ENCODE results near the gene ATRNL1.

ATRNL1 gene

GRCh38 chr10:115049318-115049717 is 43.8 kb upstream of the ATRNL1 start:
- DNase-seq (ENCODE audit: low spot score) = no peak
- ChIA-PET POLR2A (ENCODE audit: low non-redundant PET) (no interaction called here), CTCF (interaction anchor here (0.6 kb wide), 1 partner anchor 1922 kb away, joined by 6 read pairs; no protein-coding TSS in a partner anchor)
- TF ChIP-seq CTCF (conservative IDR thresholded peaks at IDR 0.05; ENCODE audit: low read depth) = no peak
- H3K27ac ChIP-seq = no peak overlapping the region

- ChIA-PET POLR2A (ENCODE audit: low non-redundant PET) (no interaction called here), CTCF (no interaction called here)
- TF ChIP-seq CTCF (conservative IDR thresholded peaks at IDR 0.05; ENCODE audit: low read depth) = no peak
- no peak for DNase-seq (ENCODE audit: low spot score)
- no peak overlapping the region for H3K27ac ChIP-seq
These were observed 43.2 kb upstream of the ATRNL1 start for GRCh38 chr10:115049960-115050359.

- no peak for DNase-seq (ENCODE audit: low spot score)
- H3K27ac ChIP-seq = no peak overlapping the region
- no peak for TF ChIP-seq CTCF (conservative IDR thresholded peaks at IDR 0.05; ENCODE audit: low read depth)
- CTCF ChIA-PET = interaction anchor here (0.5 kb wide), 1 partner anchor 45 kb away, joined by 3 read pairs; no protein-coding TSS in a partner anchor
- POLR2A ChIA-PET (ENCODE audit: low non-redundant PET) = no interaction called here
These were observed 42.7 kb upstream of the ATRNL1 start for GRCh38 chr10:115050375-115051010.

- POLR2A ChIA-PET (ENCODE audit: low non-redundant PET) = no interaction called here
- no peak overlapping the region for H3K27ac ChIP-seq
- DNase-seq (ENCODE audit: low spot score) = no peak
- CTCF ChIA-PET = no interaction called here
- TF ChIP-seq CTCF (conservative IDR thresholded peaks at IDR 0.05; ENCODE audit: low read depth) = no peak
These were observed 41.9 kb upstream of the ATRNL1 start for GRCh38 chr10:115051216-115051615.

GRCh38 chr10:115052226-115052625 is 40.9 kb upstream of the ATRNL1 start:
- no peak for DNase-seq (ENCODE audit: low spot score)
- ChIA-PET POLR2A (ENCODE audit: low non-redundant PET) (no interaction called here), CTCF (no interaction called here)
- no peak overlapping the region for H3K27ac ChIP-seq
- no peak for TF ChIP-seq CTCF (conservative IDR thresholded peaks at IDR 0.05; ENCODE audit: low read depth)

- DNase-seq (ENCODE audit: low spot score) = no peak
- TF ChIP-seq CTCF (conservative IDR thresholded peaks at IDR 0.05; ENCODE audit: low read depth) = no peak
- POLR2A ChIA-PET (ENCODE audit: low non-redundant PET) = no interaction called here
- CTCF ChIA-PET = no interaction called here
- no peak overlapping the region for H3K27ac ChIP-seq
These were observed 40.4 kb upstream of the ATRNL1 start for GRCh38 chr10:115052728-115053127.

Measured in RWPE1 (cell line).